Left hindlimb (tissue), 1 donor: ENCODE data around the gene OTOG.

Source experiments
- DNase-seq: peaks from one replicate; pipeline ENCODE4 v3.0.0-alpha.2; 2018

OTOG gene

DNA sequence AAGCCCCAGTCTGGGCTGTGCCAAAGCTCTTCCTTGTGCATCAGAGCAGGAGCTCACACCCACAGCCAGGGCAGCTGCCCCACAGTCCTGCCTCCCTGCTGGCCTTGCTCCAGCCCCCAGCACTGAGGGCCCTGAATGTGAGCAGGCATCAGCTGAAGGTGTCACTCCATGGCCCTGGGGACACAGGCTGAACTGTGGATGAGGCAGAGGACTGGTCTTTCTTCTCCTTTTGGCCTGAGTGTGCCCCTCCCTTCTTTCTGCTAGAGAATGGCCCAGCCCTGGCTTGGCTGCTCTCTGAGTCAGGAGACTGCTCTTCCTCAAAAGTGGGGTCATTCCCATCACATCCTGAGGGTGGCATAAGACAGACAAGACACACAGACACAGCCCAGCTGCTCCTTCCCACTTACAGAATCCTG is 16.2 kb downstream of the OTOG start:
- no peak for DNase-seq

DNA sequence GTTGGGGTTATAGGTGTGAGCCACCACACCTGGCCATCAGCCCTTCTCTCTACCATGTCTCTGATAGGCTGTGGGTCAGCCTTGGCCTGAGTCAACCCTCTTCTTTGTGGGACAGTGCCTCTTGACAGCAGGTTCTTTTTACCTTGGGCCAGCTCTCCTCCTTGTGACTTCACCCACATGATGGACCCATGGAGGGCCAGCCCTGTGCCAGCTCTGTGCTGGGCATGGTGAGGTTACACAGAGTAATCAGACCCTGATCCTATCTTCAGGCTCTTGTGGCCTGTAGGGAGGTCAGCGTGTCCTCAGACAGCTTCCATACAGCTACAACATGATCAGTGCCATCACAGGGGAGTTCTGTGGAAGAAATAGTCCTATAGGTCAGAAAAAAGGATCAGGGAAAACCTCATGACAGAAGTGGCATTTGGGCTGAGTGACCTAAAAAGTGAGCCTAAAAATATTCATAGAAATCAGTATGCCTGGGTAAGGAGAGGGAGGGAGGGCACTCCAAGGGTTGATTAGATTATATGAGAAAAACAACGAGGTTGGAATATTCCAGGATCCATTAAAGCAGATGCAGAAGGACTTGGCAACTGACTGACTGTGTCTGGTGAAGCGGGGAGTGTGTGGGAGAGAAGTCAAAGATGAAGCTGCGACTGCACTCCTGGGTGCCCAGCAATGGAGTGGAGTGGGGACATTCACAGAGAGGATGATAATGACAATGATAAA is 17.1 kb downstream of the OTOG start:
- DNase-seq, result no peak

DNA sequence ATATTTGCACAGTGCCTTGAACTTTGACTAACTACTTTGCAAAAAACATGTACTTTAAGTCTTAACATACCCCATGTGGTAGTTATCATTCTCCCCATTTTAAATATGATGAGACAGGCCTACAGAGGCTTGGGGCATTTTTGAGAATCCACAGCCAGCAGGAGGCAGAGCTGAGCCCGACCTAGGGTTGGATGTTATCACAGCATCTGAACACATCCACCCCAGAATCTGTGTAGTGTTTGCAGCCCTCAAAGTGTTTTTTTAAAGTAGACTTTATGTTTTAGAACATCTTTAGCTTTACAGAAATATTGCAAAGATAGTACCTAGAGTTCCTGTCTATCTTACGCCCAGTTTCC is 17.6 kb downstream of the OTOG start:
- no peak for DNase-seq

DNA sequence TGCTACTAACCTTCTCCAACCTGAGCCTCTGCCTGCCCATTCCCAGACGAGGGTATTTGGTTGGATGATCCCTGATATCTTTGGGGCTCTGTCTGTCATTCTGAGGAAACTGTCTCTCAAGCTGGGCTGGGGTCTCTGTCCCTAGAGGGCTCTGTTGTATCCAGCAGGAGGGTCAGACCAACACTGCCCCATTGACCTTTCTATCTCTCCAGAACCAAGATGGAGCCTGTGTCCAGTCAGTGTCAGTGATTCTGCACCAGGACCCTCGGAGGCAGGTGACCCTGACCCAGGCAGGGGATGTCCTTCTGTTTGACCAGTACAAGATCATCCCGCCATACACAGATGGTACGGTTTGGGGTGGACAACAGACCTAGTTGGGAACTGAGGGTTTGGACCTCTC is 21.9 kb downstream of the OTOG start:
- no peak for DNase-seq

DNA sequence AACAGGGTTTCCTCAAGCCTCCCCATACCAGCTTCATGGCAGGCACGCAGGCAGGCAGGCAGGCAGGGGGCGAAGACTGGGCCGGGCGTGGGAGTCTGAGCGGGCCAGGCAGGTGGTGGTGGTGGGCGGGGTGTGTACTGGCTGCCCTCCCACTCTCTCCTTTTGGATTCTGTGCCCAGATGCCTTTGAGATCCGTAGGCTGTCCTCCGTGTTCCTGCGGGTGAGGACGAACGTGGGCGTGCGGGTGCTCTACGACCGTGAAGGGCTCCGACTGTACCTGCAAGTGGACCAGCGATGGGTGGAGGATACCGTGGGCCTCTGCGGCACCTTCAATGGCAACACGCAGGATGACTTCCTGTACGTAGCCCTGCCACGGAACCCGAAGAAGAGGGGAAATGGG is 23.0 kb downstream of the OTOG start:
- no peak for DNase-seq

DNA sequence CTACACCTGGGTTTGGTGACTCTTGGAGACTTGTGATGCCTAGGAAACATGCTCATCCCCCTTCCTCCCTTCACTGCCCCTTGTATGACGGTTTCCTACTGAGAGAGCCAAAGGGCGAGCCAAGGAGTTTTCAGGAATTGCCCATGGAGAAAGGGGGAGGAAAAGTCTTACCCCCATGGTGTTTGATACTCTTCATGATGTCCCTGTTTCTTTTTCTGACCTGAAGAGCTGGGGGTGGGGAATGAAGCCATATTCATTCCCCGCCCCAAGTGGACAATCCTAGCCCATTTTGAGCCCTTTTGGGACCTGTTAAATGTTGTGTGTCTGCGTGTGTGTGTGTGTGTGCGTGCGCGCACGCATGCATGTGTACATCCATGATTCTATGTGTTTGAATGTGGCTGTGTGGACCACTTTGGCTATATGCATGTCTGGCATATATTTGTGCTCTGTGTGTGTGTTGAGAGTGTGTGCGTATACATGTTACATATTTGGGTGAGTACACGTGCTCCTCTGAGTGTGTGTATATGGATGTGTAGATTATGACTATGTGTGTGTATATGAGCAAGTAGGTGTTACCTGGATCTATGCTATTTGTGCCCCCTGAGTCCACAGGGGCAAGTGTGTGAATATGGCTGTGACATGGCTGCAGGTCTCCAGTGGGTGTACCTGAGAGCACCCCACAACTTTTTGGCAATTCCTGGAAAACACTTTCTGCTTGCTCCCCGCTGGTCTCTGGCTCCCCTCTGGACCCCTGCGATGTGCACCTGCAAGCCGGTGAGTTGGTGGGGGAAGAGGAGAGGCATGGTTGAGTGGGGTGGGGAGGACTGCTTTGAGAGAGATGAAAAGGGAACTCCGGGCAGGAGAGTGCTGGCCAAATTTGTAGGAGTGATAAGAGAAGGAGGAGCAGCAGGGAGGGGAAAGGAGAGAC is 24.6 kb downstream of the OTOG start:
- DNase-seq, result no peak

DNA sequence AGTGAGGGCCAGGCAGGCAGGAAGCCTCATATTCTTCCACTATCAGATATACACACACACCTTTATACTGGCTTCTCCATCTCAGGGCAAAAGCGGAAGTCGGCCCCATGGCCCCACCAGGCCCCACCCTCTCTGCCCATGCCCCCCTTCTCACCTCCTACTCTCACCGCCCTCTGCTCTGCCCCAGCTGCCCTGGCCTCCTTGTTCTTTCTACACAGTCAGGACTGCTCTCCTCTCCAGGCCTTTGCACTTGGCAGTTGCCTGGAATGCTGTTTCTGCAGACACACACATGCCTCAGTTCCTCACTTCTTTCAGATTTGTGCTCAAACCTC is 25.3 kb downstream of the OTOG start:
- no peak for DNase-seq

DNA sequence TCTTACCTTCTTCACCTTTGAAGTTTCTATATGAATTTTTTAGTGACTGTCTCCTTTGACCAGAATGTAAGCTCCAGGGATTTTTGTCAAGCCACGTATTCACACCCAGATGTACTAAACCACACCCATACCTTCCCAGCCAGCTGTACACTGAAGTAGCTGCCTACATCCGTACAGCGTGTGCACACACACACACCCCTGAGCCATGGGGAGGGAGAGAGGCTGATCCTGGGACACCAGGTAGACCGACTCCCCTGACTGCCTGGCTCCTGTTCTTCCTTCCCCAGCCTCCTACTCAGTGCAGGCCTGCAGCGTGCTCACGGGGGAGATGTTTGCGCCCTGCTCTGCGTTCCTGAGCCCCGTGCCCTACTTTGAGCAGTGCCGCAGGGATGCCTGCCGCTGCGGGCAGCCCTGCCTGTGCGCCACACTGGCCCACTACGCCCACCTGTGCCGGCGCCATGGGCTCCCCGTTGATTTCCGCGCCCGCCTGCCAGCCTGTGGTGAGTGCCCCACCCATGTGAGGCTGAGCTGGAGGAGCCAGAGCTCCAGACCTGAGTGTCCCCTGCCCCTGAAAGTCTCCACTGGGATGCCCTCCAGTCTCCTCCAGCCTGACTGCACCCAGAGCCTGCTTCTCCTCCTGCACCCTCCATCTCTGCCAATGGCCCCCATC is 25.9 kb downstream of the OTOG start:
- no peak for DNase-seq

DNA sequence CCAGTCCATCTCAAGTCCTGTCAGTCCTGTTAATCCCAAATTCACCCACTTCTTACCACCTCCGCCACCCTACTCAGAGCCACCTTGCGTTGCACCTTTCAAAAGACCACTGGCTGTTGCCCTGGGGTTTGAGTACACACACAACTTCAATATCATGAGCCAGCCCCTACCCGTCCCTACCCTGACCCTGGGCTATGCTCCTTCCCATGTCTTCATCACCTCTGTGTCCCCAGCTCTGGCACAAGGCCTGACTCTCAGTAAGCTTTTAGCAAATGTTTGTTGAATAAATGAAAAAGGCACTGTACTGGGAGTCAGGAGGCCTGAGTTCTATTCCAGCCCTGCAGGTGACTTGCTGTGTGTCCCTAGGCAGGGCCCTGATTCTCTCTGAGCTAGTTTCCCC is 26.5 kb downstream of the OTOG start:
- no peak for DNase-seq

DNA sequence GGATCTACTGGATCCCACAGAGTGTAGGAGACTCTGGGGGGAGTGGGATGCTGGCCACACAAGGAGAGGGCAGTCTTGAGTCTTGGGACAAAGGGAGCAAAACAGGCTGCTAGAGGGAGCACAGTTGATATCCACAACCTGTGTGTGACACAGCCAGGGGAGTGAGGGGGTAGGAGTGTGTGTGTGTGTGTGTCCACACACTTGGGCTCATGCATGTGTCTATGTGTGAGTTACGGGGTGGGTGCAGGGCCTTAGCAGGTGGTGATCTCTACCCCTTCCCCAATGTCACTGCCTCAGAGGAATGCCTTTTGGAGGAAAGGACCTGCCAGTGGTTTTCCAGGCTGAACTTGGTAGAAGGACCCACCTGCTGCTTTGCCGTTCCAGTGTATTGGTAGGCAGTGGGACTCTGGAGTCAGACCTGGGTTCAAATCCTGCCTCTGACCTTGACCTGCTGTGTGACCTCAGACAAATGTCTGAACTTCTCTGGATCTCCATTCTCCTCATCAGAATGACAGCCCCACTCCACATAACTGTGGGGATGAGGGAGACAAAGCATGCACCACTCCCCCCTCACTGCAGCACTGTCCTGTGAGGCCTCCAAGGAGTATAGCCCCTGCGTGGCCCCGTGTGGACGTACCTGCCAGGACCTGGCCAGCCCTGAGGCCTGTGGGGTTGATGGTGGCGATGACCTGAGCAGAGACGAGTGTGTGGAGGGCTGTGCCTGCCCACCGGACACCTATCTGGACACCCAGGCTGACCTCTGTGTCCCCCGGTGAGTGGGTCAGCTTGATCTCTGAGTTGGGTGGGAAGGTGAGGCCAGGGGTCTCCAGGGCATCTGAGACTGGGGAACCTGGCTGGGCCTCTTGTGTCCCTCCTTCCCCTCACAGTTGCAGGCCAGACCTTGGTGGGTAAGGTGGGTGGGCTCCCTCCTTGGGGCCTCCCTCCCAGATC is 27.4 kb downstream of the OTOG start:
- no peak for DNase-seq

DNA sequence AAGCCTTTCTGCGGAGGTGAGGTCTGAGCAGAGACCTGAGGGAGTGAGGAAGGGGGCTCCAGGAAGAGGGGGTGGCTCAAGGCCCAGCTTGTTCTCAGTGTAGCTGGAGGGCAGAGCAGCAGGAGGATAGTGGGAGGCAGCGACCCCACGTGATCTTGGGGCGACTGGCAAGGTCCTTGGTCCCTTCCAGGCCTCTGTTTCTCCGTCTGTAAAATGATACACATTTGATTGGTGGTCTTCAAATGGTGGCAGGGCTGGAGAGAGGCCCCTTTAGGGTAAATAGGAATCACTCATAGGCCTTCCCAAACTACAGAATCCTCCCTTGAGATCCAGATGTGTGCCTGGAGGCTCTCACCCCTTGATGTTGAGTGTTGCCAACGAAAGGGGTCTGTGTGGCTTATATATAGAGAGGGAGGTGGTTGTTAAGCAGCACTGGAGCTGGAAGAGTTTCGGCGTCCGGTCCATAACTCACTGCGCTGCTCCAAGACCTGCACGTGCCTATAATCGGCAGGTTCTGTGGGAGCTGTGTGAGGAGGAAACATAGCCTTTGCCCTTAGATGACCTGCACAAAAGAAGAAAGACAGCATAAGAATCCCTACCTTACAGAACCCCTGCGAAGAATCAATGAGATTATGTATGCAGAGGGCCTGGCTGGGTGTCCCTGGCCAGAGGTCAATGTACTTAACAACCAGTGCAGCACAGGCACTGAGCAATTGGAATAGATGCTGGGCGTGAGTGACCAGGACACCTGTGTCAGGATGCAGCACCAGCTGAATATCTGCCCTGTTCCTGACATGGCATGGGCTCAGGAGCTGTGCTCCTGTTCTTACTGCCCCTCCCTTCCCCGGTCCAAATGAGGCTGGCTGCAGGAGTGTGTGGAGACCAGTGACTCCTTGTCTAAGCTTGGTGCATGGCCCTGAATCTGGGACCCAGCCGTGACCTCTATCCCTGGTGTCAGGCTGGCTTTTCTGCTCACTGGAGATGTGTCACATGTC is 28.7 kb downstream of the OTOG start:
- no peak for DNase-seq

DNA sequence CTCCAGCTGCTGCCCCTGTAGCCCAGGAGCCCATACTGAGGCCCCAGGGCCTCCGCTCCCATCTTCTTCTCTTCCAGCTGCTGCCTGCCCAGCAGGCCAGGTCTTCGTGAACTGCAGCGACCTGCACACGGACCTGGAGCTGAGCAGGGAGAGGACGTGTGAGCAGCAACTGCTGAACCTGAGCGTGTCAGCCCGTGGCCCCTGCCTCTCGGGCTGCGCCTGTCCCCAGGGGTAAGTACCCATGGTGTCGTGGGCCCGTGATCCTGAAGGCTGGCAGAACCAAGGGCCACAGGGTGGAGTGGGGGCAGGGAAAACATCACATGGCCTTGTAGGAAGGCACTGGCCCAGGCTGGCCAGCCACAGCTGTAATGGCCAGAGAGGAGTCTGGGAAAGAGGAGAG is 31.2 kb downstream of the OTOG start:
- no peak for DNase-seq

DNA sequence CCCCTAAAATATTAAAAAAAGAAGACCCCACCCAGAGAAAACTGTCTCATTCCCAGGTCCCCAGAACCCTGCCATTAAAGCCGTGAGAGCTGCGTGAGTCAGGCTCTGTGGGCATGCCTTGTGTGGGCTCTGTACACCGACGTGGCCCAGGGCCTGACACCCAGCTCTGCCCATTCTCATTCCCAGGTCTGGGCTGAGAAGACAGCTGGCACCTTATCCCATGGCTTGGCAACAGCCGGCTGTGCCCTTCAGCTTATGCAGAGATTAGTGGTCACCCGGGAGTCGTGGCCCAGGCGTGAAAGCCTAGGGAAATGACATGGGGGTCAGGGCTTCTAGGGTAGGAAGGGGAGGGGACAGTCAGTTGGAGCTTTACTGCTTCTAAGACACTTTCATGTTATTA is 31.9 kb downstream of the OTOG start:
- no peak for DNase-seq

DNA sequence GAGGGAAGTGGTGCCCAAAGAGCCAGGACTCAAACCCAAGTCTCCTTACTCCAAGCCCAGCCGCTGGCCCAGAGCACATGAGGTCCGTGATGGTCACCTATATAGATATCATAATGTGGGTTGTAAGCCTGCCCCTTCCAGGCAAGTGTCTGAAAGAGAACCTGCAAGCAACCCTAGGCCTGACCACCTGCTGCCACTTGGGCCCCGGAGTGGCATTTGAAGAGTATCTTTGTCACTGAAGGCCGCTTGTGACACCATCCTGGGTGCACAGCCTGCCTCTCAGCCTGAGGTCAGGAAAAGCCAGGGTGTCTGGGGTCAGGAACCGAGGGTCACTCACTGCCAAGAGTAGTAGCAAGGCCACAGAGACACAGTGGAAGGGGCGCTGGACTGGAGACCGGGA is 32.4 kb downstream of the OTOG start:
- DNase-seq, result no peak

DNA sequence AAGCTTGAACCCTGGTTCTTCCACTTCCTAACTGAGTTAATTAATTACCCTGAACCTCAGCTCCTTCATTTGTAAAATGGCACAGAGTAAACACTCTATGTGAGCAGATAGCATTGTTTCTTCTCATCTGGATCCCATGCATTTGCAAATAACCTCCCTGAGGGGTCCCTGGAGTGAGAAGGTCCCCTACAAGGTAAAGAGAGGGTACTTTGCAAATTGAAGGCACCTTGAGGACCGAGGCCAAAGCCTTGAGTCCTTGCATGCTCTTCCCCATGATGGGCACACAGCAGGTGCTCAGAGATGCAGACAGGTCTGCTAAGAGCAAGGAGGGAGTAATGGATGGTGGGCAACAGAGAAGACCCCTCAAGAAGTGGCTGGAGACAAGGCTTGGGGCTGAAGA is 33.2 kb downstream of the OTOG start:
- DNase-seq, result no peak

DNA sequence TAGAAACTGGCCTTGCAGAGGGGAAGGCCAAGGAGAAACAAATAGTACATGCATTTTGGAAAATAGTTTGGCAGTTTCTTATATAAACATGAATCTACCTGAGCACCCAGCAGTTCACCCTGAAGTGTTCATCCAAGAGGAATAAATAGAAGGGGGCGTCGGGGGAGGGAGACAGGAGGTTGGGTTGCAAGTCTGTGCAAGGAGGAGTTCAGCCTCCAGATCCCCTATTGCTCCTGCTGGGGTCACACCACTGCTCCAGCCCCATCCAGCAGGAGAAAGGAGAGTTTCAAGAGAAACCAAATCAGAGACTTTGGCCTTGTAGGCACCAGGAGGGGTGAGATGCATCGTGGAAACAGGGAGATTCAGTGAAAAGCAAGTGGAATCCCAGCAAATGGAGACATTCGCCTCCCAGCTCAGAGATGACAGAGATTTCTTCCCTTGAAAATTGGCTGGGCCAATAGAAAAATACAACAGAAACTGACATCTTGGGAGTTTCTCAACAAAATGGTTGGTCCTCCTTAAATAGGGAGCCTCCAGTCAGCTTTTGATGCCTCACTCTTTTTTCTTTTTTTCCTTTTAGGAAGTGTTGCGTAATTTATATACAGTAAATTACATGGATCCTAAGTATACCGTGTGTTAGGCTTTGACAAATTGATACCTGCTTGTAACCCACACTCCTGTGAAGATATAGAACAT is 34.1 kb downstream of the OTOG start:
- DNase-seq, result no peak

DNA sequence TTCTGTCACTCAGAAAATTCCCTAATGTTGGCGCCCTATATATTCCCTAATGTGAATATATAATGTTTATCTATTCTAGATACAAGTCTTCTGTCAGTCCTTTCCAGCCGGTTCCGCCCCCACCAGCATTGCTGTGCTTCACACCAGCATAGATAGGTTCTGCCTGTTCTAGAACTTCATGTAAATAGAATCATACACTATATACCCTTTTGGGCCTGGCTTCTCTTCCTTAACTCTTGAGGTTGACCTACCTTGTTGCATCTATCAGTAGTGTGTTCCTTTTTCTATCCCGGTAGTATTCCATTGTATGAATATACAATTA is 34.6 kb downstream of the OTOG start:
- no peak for DNase-seq

DNA sequence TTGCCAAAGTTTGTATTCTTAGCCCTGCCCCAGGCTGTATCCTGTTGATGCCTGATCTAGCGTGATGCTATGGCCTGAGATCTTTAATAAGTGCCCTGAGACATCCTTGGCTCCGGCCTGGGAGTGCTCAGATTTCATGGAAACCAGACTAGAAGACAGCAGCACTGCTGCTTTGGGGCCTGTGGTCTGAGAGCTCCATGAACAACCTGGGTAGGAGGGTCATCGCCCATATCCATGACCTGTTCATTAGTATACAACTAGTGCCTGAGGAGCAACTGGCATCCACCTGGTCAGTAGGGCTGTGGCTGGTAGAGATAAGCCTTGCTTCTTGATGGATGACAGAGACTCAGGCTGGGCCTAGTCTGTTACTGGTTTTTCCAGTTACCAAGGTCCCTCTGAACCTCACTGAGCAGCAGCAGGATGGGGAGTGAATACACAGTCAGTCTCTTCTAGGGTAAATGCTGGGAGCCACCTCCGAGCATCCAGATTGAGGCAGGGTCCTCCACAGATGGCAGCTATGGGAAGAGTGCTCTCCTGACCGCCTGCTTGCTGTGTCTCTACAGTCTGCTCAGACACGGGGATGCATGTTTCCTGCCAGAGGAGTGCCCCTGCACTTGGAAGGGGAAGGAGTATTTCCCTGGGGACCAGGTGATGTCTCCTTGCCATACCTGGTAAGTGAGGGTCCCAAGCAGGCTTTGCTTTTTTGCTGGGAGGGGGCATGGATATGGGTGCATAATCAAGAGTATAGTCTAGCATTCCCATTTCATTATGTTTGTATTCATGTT is 39.0 kb downstream of the OTOG start:
- no peak for DNase-seq

DNA sequence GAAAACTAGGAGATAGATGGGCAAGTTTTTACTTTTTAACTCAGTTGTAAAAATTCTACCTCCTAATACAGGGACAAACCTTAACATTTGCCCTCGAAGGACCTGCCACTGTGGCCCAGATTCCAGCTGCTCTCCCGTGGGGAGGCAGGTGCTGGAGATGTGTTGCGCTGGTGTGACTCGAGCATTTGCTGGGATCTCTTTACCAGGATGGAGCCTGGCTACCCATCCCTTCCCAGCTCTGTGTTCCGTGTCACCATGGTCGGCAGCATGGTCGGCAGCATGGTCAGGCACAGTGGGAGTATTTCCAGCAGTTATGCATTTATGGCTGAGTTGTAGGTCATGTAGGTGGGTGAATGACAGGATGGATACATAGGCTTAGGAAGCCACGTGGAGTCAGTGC is 41.1 kb downstream of the OTOG start:
- DNase-seq, result no peak

DNA sequence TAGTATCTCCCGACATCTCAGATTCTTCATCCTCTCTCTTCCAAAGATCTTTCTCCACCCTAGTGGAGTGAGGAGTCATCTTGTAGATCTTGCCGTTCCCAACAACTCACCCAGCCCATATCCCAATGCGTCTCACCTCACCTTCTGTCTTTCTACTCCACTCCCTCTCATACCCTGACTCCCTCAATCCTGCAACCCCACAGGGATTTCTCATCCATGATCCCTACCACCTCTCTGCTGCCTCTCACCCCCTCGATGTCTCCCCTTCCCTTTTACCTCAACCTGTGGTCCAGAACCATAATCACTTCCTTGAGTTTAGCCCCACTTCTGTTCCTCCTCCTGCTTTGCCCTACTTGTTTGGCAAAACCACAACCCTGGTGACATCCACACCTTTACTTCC is 41.7 kb downstream of the OTOG start:
- no peak for DNase-seq
